AG10803 (cell line): ENCODE results near the gene DAPK2.
A peak's percentile ranks its signal among the peaks of the same experiment; 100 is the strongest.

Experiments used
- DNase-seq: peaks from one replicate; pipeline ENCODE4 v3.0.0; 2010; ENCODE audit warnings: low read depth
- H3K4me3 ChIP-seq: 2 replicates; pipeline ENCODE4 v1.5.1; 2011; ENCODE audit warnings: mild to moderate bottlenecking, low read length, control low read depth
- TF ChIP-seq, protein P1 (sequence below): conservative IDR thresholded peaks from 2 replicates; pipeline ENCODE4 v1.5.1; 2011; ENCODE audit warnings: mild to moderate bottlenecking, low read length, control low read depth, inconsistent platforms

DAPK2 gene

DNA sequence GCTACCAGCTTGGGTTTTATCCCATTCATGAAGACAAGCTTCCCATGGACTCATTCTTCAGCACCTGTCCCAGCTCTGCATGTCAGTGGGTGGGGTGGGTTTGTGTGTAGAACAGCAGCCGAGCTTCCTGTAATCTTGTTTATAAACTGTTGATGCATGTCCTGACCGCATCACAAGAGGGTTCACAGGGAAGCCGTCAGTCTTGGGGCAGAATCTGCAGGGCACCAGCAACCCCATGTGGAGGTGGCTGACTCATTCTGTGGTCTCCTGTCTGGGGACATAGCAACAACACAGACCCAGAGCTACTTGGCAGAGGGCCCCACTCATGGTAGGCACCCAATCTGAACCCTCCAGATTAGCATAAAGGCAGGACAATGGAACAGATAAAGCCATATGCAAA lies 35.6 kb downstream of the DAPK2 start:
- TF ChIP-seq, protein P1, sequence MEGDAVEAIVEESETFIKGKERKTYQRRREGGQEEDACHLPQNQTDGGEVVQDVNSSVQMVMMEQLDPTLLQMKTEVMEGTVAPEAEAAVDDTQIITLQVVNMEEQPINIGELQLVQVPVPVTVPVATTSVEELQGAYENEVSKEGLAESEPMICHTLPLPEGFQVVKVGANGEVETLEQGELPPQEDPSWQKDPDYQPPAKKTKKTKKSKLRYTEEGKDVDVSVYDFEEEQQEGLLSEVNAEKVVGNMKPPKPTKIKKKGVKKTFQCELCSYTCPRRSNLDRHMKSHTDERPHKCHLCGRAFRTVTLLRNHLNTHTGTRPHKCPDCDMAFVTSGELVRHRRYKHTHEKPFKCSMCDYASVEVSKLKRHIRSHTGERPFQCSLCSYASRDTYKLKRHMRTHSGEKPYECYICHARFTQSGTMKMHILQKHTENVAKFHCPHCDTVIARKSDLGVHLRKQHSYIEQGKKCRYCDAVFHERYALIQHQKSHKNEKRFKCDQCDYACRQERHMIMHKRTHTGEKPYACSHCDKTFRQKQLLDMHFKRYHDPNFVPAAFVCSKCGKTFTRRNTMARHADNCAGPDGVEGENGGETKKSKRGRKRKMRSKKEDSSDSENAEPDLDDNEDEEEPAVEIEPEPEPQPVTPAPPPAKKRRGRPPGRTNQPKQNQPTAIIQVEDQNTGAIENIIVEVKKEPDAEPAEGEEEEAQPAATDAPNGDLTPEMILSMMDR = no peak
- H3K4me3 ChIP-seq = no peak overlapping the region
- DNase-seq = peak; percentile 87

DNA sequence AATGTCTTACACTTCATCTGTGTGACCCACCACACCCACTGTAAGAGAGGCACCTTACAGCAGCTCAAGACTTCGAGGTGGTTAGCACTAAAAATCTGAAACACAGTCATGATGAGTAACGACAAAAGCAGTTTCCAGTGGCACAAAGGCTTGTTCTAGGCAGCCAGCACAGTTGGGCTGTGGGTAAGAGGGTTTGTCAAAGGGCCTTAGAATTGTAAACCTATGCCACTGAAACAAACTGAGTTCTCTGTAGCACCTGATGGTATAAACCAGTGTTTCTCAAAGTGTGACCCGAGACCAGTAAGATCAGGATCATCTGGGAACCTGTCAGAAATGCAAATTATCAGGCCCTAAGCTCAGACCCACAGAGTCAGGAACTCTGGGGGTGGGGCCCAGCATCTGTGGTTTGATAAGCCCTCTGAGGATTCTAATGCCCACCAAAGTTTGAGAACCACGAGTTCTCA lies 36.5 kb downstream of the DAPK2 start:
- peak; percentile 56 for DNase-seq
- H3K4me3 ChIP-seq = no peak overlapping the region
- TF ChIP-seq, protein P1 = no peak

DNA sequence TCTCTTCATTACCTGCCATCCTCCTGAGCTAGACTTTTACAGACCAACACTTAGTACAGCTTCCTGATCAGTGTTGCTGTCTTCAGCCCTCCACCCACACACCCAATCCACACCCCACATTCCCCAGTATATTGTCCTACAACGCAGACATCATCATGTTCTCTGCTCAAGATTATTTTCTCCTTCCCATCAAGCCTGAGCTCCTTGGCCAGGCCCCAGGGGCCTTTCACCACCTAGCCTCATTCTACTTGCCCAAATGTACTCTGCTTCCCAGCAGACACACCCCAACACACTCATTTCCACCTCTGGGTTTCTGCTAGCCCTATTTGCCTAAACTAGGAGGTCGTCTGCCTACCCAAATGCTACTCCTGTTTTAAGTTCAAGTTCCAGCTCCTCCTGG lies 37.0 kb downstream of the DAPK2 start:
- peak; percentile 24 for DNase-seq
- TF ChIP-seq, protein P1 = no peak
- no peak overlapping the region for H3K4me3 ChIP-seq

DNA sequence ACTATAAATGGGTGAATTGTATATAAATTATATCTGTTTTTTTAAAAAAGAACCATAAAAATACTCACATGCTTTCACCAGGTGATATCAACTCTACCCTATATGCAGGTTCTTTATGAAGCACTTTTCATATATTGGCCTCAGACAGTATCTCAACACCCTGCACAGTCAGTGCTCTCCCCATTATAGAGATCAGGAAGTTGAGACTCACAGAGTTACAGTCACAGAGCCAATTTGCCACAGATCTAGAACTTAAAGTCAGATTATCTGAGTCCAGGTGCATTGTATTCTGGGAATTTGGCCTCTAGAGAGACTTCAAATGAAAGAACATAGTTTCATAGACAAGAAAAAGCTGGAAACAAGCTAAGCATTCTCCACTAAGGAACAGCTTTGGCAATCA lies 38.1 kb downstream of the DAPK2 start:
- DNase-seq = no peak
- TF ChIP-seq, protein P1 = no peak
- H3K4me3 ChIP-seq = no peak overlapping the region

DNA sequence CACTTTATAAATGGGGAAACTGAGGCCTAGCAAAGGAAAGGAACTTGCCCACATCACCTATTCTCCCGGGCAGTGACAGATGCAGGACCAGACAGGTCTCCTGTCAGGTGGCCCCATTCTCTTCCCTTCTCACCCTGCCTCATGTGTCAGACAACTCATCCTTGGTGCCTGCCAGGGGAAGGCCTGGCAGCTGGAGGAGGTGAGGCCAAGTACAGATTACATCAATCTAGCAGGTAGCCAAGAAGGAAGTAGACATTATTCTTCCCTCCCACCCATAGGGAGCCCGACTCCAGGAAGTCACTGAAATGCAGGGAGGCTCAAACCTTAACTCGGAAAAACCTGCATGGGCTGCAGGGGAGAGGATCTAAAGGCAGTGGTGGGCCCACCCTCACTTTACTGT lies 39.6 kb downstream of the DAPK2 start:
- TF ChIP-seq, protein P1 = no peak
- no peak overlapping the region for H3K4me3 ChIP-seq
- no peak for DNase-seq

DNA sequence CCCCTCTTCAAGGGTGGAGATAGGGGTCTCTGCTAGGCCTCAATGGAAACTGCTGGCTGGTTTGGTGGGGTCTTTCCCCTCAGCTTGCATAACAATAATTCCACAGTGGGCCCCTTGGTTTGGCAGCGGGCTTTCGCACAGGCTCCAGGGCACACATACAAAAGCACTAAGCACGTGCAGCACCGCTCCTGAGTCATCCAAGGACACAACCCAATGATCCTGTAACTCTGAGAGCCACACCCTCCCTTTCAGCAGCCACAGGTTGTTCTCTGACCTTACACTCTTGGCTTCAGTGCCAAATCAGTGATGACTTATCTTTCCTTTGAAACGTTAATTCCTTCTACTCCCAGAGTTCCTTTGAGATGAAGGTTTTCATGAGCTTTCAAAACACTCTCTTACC lies 41.7 kb downstream of the DAPK2 start:
- no peak for DNase-seq
- TF ChIP-seq, protein P1 = no peak
- H3K4me3 ChIP-seq = no peak overlapping the region

DNA sequence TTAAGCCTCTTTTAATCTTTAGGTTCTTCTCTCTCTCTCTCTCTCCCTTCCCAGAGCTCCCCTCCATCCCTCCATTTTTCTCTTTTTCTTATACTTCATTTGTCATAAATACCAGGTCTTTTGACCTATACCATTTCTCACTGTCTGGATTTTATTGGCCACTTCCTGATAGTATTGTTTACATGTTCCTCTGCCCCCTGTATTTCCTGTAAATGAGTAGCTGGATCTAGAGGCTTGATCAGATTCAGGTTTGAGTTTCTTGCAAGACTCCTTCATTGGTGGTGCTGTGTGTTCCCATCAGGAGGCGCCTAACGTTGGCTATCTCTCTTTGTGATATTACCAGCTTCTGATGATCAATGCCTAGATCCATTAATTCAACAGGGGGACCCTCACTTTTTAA lies 42.2 kb downstream of the DAPK2 start:
- TF ChIP-seq, protein P1 = no peak
- no peak for DNase-seq
- H3K4me3 ChIP-seq = no peak overlapping the region
